IMR-90 (cell line): ENCODE data around the gene GMNN.

Experiments
- BHLHE40 ChIP-seq: fragments of 150-350 bp; IDR thresholded peaks from 2 replicates; pipeline ENCODE4 v1.6.1; 2016; ENCODE audit warnings: mild to moderate bottlenecking, low read depth, low read length
- CTCF ChIP-seq: conservative IDR thresholded peaks from 2 replicates; pipeline ENCODE4 v1.5.1; 2012; ENCODE audit warnings: mild to moderate bottlenecking, low read depth, low read length, improper control_type of control experiment
- MAFK ChIP-seq: IDR thresholded peaks from 2 replicates; pipeline ENCODE4 v1.6.1; 2012; ENCODE audit warnings: low read depth, low read length, improper control_type of control experiment
- MXI1 ChIP-seq: IDR thresholded peaks from 2 replicates; pipeline ENCODE4 v1.6.1; 2012; ENCODE audit warnings: low read depth, mild to moderate bottlenecking, low read length, moderate library complexity, borderline replicate concordance
- NFE2L2 ChIP-seq: fragments of 150-350 bp; IDR thresholded peaks from 2 replicates; pipeline ENCODE4 v1.6.1; 2016; ENCODE audit warnings: low read depth, mild to moderate bottlenecking, low read length
- POLR2A ChIP-seq: IDR thresholded peaks from 2 replicates; pipeline ENCODE4 v1.6.1; 2012; ENCODE audit warnings: mild to moderate bottlenecking, low read depth, low read length
- RCOR1 ChIP-seq: IDR thresholded peaks from 2 replicates; pipeline ENCODE4 v1.6.1; 2012; ENCODE audit warnings: mild to moderate bottlenecking, low read length, improper control_type of control experiment; ENCODE audit not compliant: insufficient replicate concordance
- RFX5 ChIP-seq: IDR thresholded peaks from 2 replicates; pipeline ENCODE4 v1.8.0; 2012; ENCODE audit warnings: low read depth, mild to moderate bottlenecking, low read length, moderate library complexity
- SMC3 ChIP-seq: fragments of 150-350 bp; IDR thresholded peaks from 2 replicates; pipeline ENCODE4 v1.6.1; 2016; ENCODE audit warnings: low read depth, mild to moderate bottlenecking, antibody characterized with exemption, low read length, moderate library complexity
- USF2 ChIP-seq: fragments of 150-350 bp; IDR thresholded peaks from 2 replicates; pipeline ENCODE4 v1.6.1; 2017; ENCODE audit warnings: mild to moderate bottlenecking, antibody characterized with exemption, low read length, low read depth

- TF ChIP-seq BHLHE40 (no peak), USF2 (no peak), CTCF (no peak), MXI1 (no peak), POLR2A (no peak), MAFK (no peak), SMC3 (no peak), NFE2L2 (no peak), RCOR1 (no peak), RFX5 (no peak)
Observed at GRCh38 chr6:24799541-24799915, 24.8 kb downstream of the GMNN start.
